K562 (cell line): ENCODE data around the gene CEBPE.

Experiments used
- CBFB ChIP-seq: sonication (generic); formaldehyde crosslinking; IDR thresholded peaks from 2 replicates; pipeline ENCODE4 v1.4.0; 2020; ENCODE audit warnings: mild to moderate bottlenecking, missing genetic modification reagents
- CREB1 ChIP-seq, 2 experiments: sonication (generic) in 1 of 2; formaldehyde crosslinking in 1 of 2; IDR thresholded peaks; 2 replicates each; pipeline versions ENCODE4 v1.6.1 to v1.8.0; 2012 to 2022; ENCODE audit warnings: inconsistent platforms in 1 of 2, mild to moderate bottlenecking in 1 of 2, missing genetic modification reagents in 1 of 2, moderate library complexity in 1 of 2
- EP300 ChIP-seq: IDR thresholded peaks from 2 replicates; pipeline ENCODE4 v1.6.1; 2012; ENCODE audit warnings: low read length, improper control_type of control experiment
- JUN ChIP-seq, 2 experiments: sonication (generic) in 1 of 2; formaldehyde crosslinking in 1 of 2; IDR thresholded peaks; 2 replicates each; pipeline versions ENCODE4 v1.6.1 to v1.8.0; 2012 to 2022; ENCODE audit warnings: borderline replicate concordance in 2 of 2, mild to moderate bottlenecking in 2 of 2, improper control_type of control experiment in 1 of 2, low read depth in 1 of 2, low read length in 1 of 2, missing genetic modification reagents in 1 of 2
- PTBP1 ChIP-seq: fragments of 200-400 bp; formaldehyde crosslinking; IDR thresholded peaks from 2 replicates; pipeline ENCODE4 v1.6.1; 2017; ENCODE audit warnings: low read depth, low read length
- PTTG1 ChIP-seq: fragments of 450-650 bp; IDR thresholded peaks from 2 replicates; pipeline ENCODE4 v1.6.1; 2016; ENCODE audit warnings: low read depth, mild to moderate bottlenecking, missing genetic modification characterization, missing compliant biosample characterization
- RFX1 ChIP-seq: fragments of 450-650 bp; IDR thresholded peaks from 2 replicates; pipeline ENCODE4 v1.6.1; 2016; ENCODE audit warnings: mild to moderate bottlenecking, moderate library complexity
- TEAD2 ChIP-seq: fragments of 450-650 bp; IDR thresholded peaks from 2 replicates; pipeline ENCODE4 v1.6.1; 2016; ENCODE audit warnings: missing genetic modification characterization, control low read depth, missing compliant biosample characterization
- ZNF584 ChIP-seq: fragments of 200-800 bp; sonication (Bioruptor generic); IDR thresholded peaks from 2 replicates; pipeline ENCODE4 v1.6.1; 2016; ENCODE audit warnings: low read depth, mild to moderate bottlenecking, missing genetic modification characterization, missing compliant biosample characterization
- ZNF707 ChIP-seq: fragments of 250-450 bp; sonication (Bioruptor Pico); conservative IDR thresholded peaks from 2 replicates; pipeline ENCODE4 v1.8.0; 2022; ENCODE audit warnings: inconsistent platforms, mild to moderate bottlenecking, moderate library complexity
- TF ChIP-seq, protein P1 (sequence below): fragments of 450-650 bp; IDR thresholded peaks from 2 replicates; pipeline ENCODE4 v1.6.1; 2016; ENCODE audit warnings: antibody characterized with exemption

DNA sequence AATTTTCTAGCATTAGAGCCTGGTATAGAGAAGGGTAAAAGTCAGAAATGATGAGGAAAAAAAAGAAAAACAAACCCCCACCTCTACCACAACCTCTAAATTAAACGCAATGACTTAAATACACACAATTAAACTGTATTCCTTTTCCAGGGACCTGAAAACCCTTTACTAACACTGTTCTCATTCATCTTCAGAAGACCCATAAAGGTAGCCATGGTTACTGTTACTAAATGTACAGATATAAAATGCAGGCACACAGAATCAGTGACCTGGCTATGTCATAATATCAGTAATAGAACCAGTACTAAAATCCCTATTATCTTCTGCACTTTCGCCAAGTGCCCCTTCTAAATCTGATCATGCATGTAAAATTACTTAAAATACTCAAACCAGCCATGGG lies 25.5 kb downstream of the CEBPE start:
- TF ChIP-seq CBFB (no peak), JUN (IDR thresholded peaks at IDR 0.05; ENCODE audit: borderline replicate concordance, low read depth, low read length) (no peak), JUN (CRISPR knock-in tag; IDR thresholded peaks at IDR 0.05; ENCODE audit: borderline replicate concordance) (no peak), ZNF707 (CRISPR knock-in tag) (no peak), CREB1 (IDR thresholded peaks at IDR 0.05) (no peak), CREB1 (CRISPR knock-in tag; IDR thresholded peaks at IDR 0.05) (no peak), TEAD2 (tag) (no peak), RFX1 (peak; percentile 54; the same call in 1 of the 2 replicates), PTTG1 (tag) (no peak), ZNF584 (CRISPR knock-in tag) (no peak), PTBP1 (no peak), EP300 (no peak)
- TF ChIP-seq, protein P1, sequence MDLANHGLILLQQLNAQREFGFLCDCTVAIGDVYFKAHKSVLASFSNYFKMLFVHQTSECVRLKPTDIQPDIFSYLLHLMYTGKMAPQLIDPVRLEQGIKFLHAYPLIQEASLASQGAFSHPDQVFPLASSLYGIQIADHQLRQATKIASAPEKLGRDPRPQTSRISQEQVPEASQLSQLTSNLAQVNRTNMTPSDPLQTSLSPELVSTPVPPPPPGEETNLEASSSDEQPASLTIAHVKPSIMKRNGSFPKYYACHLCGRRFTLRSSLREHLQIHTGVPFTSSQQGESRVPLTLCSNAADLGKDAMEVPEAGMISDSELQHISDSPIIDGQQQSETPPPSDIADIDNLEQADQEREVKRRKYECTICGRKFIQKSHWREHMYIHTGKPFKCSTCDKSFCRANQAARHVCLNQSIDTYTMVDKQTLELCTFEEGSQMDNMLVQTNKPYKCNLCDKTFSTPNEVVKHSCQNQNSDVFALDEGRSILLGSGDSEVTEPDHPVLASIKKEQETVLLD = no peak
